ENCODE measurements around the gene PCAT7.

Gene PCAT7

DNA sequence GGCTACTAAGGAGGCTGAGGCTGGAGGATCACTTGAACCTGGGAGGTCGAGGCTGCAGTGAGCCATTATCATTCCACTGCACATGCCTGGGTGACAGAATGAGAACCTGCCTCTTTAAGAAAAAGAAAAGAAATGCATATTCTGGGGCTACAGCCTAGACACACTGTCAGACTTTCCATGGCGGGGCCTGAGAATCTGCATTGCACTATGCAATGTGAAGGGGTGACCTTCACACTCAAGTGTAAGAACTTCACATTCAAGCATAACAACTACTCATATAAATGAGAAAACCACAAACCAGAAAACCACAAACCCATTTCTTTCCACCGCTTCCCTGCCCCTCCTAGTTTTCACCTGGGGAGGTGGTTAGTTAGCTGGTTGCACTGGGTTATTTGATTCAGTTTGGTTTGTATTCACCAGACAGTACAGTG, 56.8 kb downstream of the PCAT7 start:
- TF ChIP-seq GATA2 (IDR thresholded peaks at IDR 0.05; ENCODE audit: low read depth, low read length) (no peak), GATA3 (IDR thresholded peaks at IDR 0.05; ENCODE audit: low read depth, low read length) (no peak)

- no peak for TF ChIP-seq GATA2 (IDR thresholded peaks at IDR 0.05; ENCODE audit: low read depth, low read length)
- no peak for TF ChIP-seq GATA3 (IDR thresholded peaks at IDR 0.05; ENCODE audit: low read depth, low read length)
Observed at GRCh38 chr9:94612071-94612470, 57.2 kb downstream of the PCAT7 start.

- TF ChIP-seq GATA2 (IDR thresholded peaks at IDR 0.05; ENCODE audit: low read depth, low read length) (no peak), GATA3 (IDR thresholded peaks at IDR 0.05; ENCODE audit: low read depth, low read length) (no peak)
Observed at GRCh38 chr9:94613003-94613402, 58.1 kb downstream of the PCAT7 start.

DNA sequence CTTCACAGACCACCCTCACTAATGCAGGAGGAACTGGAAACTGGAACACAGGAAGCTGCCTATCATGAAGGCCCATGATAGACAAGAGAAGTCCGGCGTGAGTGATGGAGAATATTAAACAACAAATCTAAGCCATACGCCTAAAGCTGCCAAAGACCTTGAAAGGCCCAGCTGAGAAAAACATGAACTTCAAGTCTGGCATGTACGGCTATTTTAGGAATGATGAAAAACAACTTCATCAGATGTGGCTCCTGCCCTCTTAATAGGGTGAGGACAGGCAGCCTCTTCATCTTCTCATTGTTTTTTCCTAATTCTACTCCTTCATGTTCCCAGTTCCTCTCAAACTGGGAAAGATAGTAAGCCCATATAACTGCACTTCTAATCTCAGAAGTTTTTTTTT, 64.1 kb downstream of the PCAT7 start:
- TF ChIP-seq GATA2 (IDR thresholded peaks at IDR 0.05; ENCODE audit: low read depth, low read length) (no peak), GATA3 (IDR thresholded peaks at IDR 0.05; ENCODE audit: low read depth, low read length) (no peak)

All from SH-SY5Y (cell line).